Aorta (tissue), 5 donors: ENCODE data around the gene UBE2O. TPM values are rescaled to one million over a fixed set of nuclear protein-coding genes. Genes with fewer than 3 reads are reported as not detected.

Experiments used
- ATAC-seq: fragments of 200-7000 bp; cut with Tn5 transposase; one replicate; pipeline ENCODE4 v1.9.1; 2022; ENCODE audit warnings: moderate library complexity; ENCODE audit not compliant: low FRiP score
- DNase-seq, 2 donors: peaks; one replicate each; pipeline ENCODE4 v3.0.0-alpha.2; 2020
- H3K27ac ChIP-seq, 2 donors: one replicate each; pipeline ENCODE4 v1.5.1; 2013; ENCODE audit warnings: low read length in 2 of 2, mild to moderate bottlenecking in 2 of 2, moderate library complexity in 2 of 2, control low read depth in 1 of 2, inconsistent platforms in 1 of 2, low read depth in 1 of 2
- H3K27me3 ChIP-seq, 2 donors: one replicate each; pipeline ENCODE4 v1.6.1; 2013; ENCODE audit warnings: control low read depth in 1 of 2, low read length in 1 of 2, mild to moderate bottlenecking in 1 of 2, moderate library complexity in 1 of 2; ENCODE audit not compliant: insufficient read depth in 2 of 2, control insufficient read depth in 1 of 2
- H3K36me3 ChIP-seq, 2 donors: one replicate each; pipeline ENCODE4 v1.6.1; 2013; ENCODE audit warnings: control low read depth in 1 of 2, low read length in 1 of 2, mild to moderate bottlenecking in 1 of 2; ENCODE audit not compliant: insufficient read depth in 2 of 2, control insufficient read depth in 1 of 2
- H3K4me1 ChIP-seq, 2 donors: one replicate each; pipeline ENCODE4 v1.6.1; 2013; ENCODE audit warnings: low read length in 2 of 2, control low read depth in 1 of 2, mild to moderate bottlenecking in 1 of 2, moderate library complexity in 1 of 2; ENCODE audit not compliant: insufficient read depth in 2 of 2, control insufficient read depth in 1 of 2
- H3K4me3 ChIP-seq, 2 donors: one replicate each; pipeline ENCODE4 v1.5.1; 2013; ENCODE audit warnings: low read length in 2 of 2, control low read depth in 1 of 2, mild to moderate bottlenecking in 1 of 2
- H3K9me3 ChIP-seq: one replicate; pipeline ENCODE4 v1.6.1; 2013; ENCODE audit warnings: mild to moderate bottlenecking, low read length; ENCODE audit not compliant: control insufficient read depth
- WGBS, 2 donors: extraction: QIAGEN DNeasy Blood & Tissue Kit; methylation state at CpG; one replicate each; pipeline ENCODE4 v1.1.7; 2013; 5-methylcytosine and 5-hydroxymethylcytosine counted together
- intact Hi-C, 2 donors: fragments of 100-400 bp; cut with DNase I; formaldehyde crosslinking; loops; one replicate each; pipeline versions ENCODE4 v1.14.2 to v1.15.0; 2022
- polyA plus RNA-seq, 2 donors: library from polyadenylated mRNA; stranded (reverse); fragments of 200-250 nt; gene quantifications; one replicate each; pipeline ENCODE4 v1.2.3, GENCODE V29; 2013
- total RNA-seq, 2 donors: library from RNA; stranded (reverse); fragmentation: NEBNext Ultra II Directional; extraction: Animal tissue kit (Norgen Biotek cat#: 25700); gene quantifications; one replicate each; pipeline ENCODE4 v1.2.1, GENCODE V29; 2021
- donor health status: healthy with polysubstance abuse.
- donor health status: Bipolar disorder and iron deficiency.
- donor health status: DM: no; HTN: no; CAD: no.
- donor health status: DM: no; HTN: no; CAD: no.
- donor health status: DM: yes; HTN: yes; CAD: no.

Gene UBE2O
- total and polyA plus RNA-seq, 4 donors = 2.5 to 24.7 (median 12.5) TPM

- Histone ChIP-seq H3K36me3 (no peaks in the 10 kb centered on the region), H3K4me3 (peak overlapping the region; percentile 39 to 50), H3K27ac (peak overlapping the region in 1 of 2 donors; percentile 20), H3K4me1 (no peaks in the 10 kb centered on the region), H3K9me3 (no peaks in the 10 kb centered on the region), H3K27me3 (no peaks in the 10 kb centered on the region)
- ATAC-seq (peak; percentile 55), DNase-seq (peak; percentile 73 to 88)
- intact Hi-C loops = no loop called here
- WGBS, 2 donors = 0 to 1% methylated on average over 34 to 80 of the region's 80 CpGs
Observed at GRCh38 chr17:76382803-76383545, 70.0 kb downstream of the UBE2O start.

GRCh38 chr17:76382351-76382802 lies 70.6 kb downstream of the UBE2O start:
- ATAC-seq (no peak), DNase-seq (peak; percentile 75 to 86)
- WGBS, 2 donors = 21 to 24% methylated on average over 19 to 21 of the region's 21 CpGs
- no peaks in the 10 kb centered on the region for H3K36me3 ChIP-seq
- no peaks in the 10 kb centered on the region for H3K27me3 ChIP-seq
- H3K9me3 ChIP-seq = no peaks in the 10 kb centered on the region
- intact Hi-C loops = no loop called here
- no peaks in the 10 kb centered on the region for H3K4me1 ChIP-seq
- H3K4me3 ChIP-seq = no peak overlapping the region
- no peak overlapping the region for H3K27ac ChIP-seq

GRCh38 chr17:76381633-76382350 lies 71.2 kb downstream of the UBE2O start:
- WGBS, 2 donors = 82 to 89% methylated on average over 19 of the region's 19 CpGs
- Histone ChIP-seq H3K4me1 (no peaks in the 10 kb centered on the region), H3K36me3 (no peaks in the 10 kb centered on the region), H3K9me3 (no peaks in the 10 kb centered on the region), H3K4me3 (no peak overlapping the region), H3K27ac (no peak overlapping the region), H3K27me3 (no peaks in the 10 kb centered on the region)
- DNase-seq (peak in 1 of 2 donors; percentile 74), ATAC-seq (no peak)
- intact Hi-C loops = no loop called here

- no peaks in the 10 kb centered on the region for H3K27me3 ChIP-seq
- H3K36me3 ChIP-seq = no peaks in the 10 kb centered on the region
- no peak for ATAC-seq
- intact Hi-C loops = no loop called here
- H3K4me3 ChIP-seq = no peak overlapping the region
- DNase-seq = no peak
- H3K4me1 ChIP-seq = no peaks in the 10 kb centered on the region
- H3K9me3 ChIP-seq = no peaks in the 10 kb centered on the region
- WGBS, 2 donors = 92 to 93% methylated on average over 21 of the region's 21 CpGs
- no peak overlapping the region for H3K27ac ChIP-seq
Observed at GRCh38 chr17:76379646-76380376, 73.1 kb downstream of the UBE2O start.

- no peaks in the 10 kb centered on the region for H3K36me3 ChIP-seq
- WGBS, 2 donors = 92 to 94% methylated on average over 11 of the region's 11 CpGs
- ATAC-seq (no peak), DNase-seq (no peak)
- H3K27me3 ChIP-seq = no peaks in the 10 kb centered on the region
- no peaks in the 10 kb centered on the region for H3K9me3 ChIP-seq
- no peak overlapping the region for H3K27ac ChIP-seq
- H3K4me3 ChIP-seq = no peak overlapping the region
- intact Hi-C loops = no loop called here
- H3K4me1 ChIP-seq = no peaks in the 10 kb centered on the region
Observed at GRCh38 chr17:76379275-76379641, 73.7 kb downstream of the UBE2O start.

GRCh38 chr17:76378548-76379274 lies 74.2 kb downstream of the UBE2O start:
- 92 to 96% methylated on average over 5 of the region's 5 CpGs for WGBS, 2 donors
- no peak overlapping the region for H3K27ac ChIP-seq
- H3K9me3 ChIP-seq = no peaks in the 10 kb centered on the region
- no peak overlapping the region for H3K4me3 ChIP-seq
- no peaks in the 10 kb centered on the region for H3K4me1 ChIP-seq
- ATAC-seq (no peak), DNase-seq (no peak)
- no peaks in the 10 kb centered on the region for H3K27me3 ChIP-seq
- no peaks in the 10 kb centered on the region for H3K36me3 ChIP-seq
- intact Hi-C loops = no loop called here

- Histone ChIP-seq H3K27ac (no peak overlapping the region), H3K4me1 (no peaks in the 10 kb centered on the region), H3K27me3 (no peaks in the 10 kb centered on the region), H3K4me3 (no peak overlapping the region), H3K36me3 (no peaks in the 10 kb centered on the region), H3K9me3 (no peaks in the 10 kb centered on the region)
- intact Hi-C loops = no loop called here
- DNase-seq (no peak), ATAC-seq (peak; percentile 33)
- 72 to 77% methylated on average over 7 to 8 of the region's 8 CpGs for WGBS, 2 donors
Observed at GRCh38 chr17:76376318-76377133, 76.4 kb downstream of the UBE2O start.
